OCI-LY1 (cell line): ENCODE measurements around the gene MCRS1.

ENCODE experiments used
- H2AFZ ChIP-seq: fragments of 200-600 bp; sonication (generic), shearing (Covaris generic); 2 replicates; pipeline ENCODE4 v1.6.0; 2014; ENCODE audit warnings: antibody characterized with exemption, mild to moderate bottlenecking, low read length
- H3F3A ChIP-seq: fragments of 200-600 bp; sonication (generic), shearing (Covaris generic); 2 replicates; pipeline ENCODE4 v1.6.0; 2014; ENCODE audit warnings: mild to moderate bottlenecking, antibody characterized with exemption, low read length, moderate library complexity; ENCODE audit not compliant: insufficient read depth
- H3K27ac ChIP-seq: fragments of 200-600 bp; sonication (generic); 2 replicates; pipeline ENCODE4 v1.5.1; 2014; ENCODE audit warnings: low read length, mixed run types, mild to moderate bottlenecking, low read depth; ENCODE audit not compliant: poor library complexity, severe bottlenecking
- H3K27me3 ChIP-seq: fragments of 200-600 bp; sonication (generic); 2 replicates; pipeline ENCODE4 v1.6.0; 2014; ENCODE audit warnings: antibody characterized with exemption, mild to moderate bottlenecking, low read length, moderate library complexity; ENCODE audit not compliant: insufficient read depth
- H3K36me3 ChIP-seq: fragments of 200-600 bp; sonication (generic); 2 replicates; pipeline ENCODE4 v1.6.1; 2014; ENCODE audit warnings: mild to moderate bottlenecking, antibody characterized with exemption, low read length, moderate library complexity, mixed read lengths; ENCODE audit not compliant: insufficient read depth
- H3K4me1 ChIP-seq: fragments of 200-600 bp; sonication (generic); 2 replicates; pipeline ENCODE4 v1.5.1; 2014; ENCODE audit warnings: mild to moderate bottlenecking, low read length, moderate library complexity; ENCODE audit not compliant: insufficient read depth, severe bottlenecking
- H3K4me2 ChIP-seq: fragments of 200-600 bp; sonication (generic), shearing (Covaris generic); 2 replicates; pipeline ENCODE4 v1.6.1; 2014; ENCODE audit warnings: low read length
- H3K4me3 ChIP-seq: fragments of 200-600 bp; sonication (generic); 2 replicates; pipeline ENCODE4 v1.5.1; 2014; ENCODE audit warnings: low read length, low read depth, mild to moderate bottlenecking, mixed read lengths; ENCODE audit not compliant: poor library complexity, severe bottlenecking
- H3K79me2 ChIP-seq: fragments of 200-600 bp; shearing (Covaris generic); 2 replicates; pipeline ENCODE4 v1.6.1; 2016; ENCODE audit warnings: mixed run types, low read length, mixed read lengths; ENCODE audit not compliant: insufficient read depth
- H3K9ac ChIP-seq: fragments of 200-600 bp; sonication (generic), shearing (Covaris generic); 2 replicates; pipeline ENCODE4 v1.6.1; 2014; ENCODE audit warnings: mild to moderate bottlenecking, low read length, mixed read lengths
- H3K9me2 ChIP-seq: fragments of 200-600 bp; sonication (generic), shearing (Covaris generic); 2 replicates; pipeline ENCODE4 v1.6.1; 2014; ENCODE audit warnings: low read depth, mild to moderate bottlenecking, low read length, mixed read lengths
- H3K9me3 ChIP-seq: fragments of 200-600 bp; shearing (Covaris generic); 2 replicates; pipeline ENCODE4 v1.6.1; 2014; ENCODE audit warnings: low read length, mixed read lengths
- H4K20me1 ChIP-seq: fragments of 200-600 bp; sonication (generic), shearing (Covaris generic); 2 replicates; pipeline ENCODE4 v1.6.0; 2016; ENCODE audit warnings: mild to moderate bottlenecking, low read length; ENCODE audit not compliant: insufficient read depth
- EZH2 ChIP-seq: fragments of 200-600 bp; sonication (generic), shearing (Covaris generic); IDR thresholded peaks from 2 replicates; pipeline ENCODE4 v1.8.0; 2017; ENCODE audit warnings: borderline replicate concordance, mixed run types, mild to moderate bottlenecking, antibody characterized with exemption, low read length, moderate library complexity, mixed read lengths
- TF ChIP-seq, protein P1 (sequence below): fragments of 200-600 bp; sonication (generic), shearing (Covaris generic); IDR thresholded peaks from 2 replicates; pipeline ENCODE4 v1.5.1; 2017; ENCODE audit warnings: mild to moderate bottlenecking, antibody characterized with exemption, low read length, moderate library complexity, mixed read lengths

The MCRS1 gene, protein sequence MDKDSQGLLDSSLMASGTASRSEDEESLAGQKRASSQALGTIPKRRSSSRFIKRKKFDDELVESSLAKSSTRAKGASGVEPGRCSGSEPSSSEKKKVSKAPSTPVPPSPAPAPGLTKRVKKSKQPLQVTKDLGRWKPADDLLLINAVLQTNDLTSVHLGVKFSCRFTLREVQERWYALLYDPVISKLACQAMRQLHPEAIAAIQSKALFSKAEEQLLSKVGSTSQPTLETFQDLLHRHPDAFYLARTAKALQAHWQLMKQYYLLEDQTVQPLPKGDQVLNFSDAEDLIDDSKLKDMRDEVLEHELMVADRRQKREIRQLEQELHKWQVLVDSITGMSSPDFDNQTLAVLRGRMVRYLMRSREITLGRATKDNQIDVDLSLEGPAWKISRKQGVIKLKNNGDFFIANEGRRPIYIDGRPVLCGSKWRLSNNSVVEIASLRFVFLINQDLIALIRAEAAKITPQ

DNA sequence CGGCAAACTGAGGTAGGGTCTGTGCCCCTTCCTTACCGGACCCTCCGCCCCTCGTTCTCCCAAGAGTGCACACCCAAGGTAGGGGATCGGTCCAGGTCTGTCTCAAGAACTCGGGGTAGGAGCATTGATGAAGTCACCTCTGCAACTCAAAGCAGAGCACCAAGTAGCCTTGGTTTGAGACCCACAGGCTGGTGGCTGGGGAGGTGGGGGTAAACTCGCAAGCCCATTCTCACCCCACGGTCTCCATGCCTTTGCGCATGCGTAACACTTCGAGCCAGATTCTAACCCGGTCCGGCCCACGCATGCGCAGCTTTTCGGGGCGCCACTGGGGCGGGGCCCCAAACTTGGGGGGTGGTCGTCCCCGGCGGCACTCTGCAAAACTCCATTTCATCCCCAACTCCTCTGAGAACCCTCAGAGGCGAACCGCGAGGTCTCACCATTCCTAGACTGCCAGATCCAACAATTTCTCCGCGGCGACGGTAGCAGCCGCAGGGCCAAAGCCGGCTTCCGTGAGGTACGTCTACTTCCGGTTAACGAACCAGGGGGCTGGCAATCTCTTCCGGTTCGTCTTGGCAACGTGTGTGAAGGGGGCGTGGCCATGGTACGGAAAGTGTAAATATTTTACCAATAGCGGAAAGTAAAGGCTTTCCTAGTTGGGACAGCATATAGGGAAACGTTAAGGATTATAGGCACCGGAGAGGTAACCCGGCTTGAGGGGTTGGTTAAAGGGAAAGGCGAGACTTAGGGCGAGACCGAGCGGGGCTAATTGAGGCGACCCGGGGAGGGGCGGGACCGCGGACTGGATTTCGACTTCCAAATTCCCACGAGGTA, at the start of gene MCRS1:
Gene MCRS1 (minus strand): TSS at position 532 of the 831 bp plus-strand sequence. CDS start 1,411 bp downstream, outside the sequence.
- H3K27ac ChIP-seq: peak within 1 kb of the TSS; percentile 30
- H3K9ac ChIP-seq: peak within 1 kb of the TSS; percentile 99
- H2AFZ ChIP-seq: peak within 1 kb of the TSS; percentile 25
- peaks cover 20% of the 10 kb centered on the region for H3K4me1 ChIP-seq
- no peaks in the 10 kb centered on the region for H3K27me3 ChIP-seq
- no peaks in the 10 kb centered on the region for H3K9me3 ChIP-seq
- H3K4me2 ChIP-seq: peak within 1 kb of the TSS; percentile 97
- peaks cover 34% of the 10 kb centered on the region for H3K36me3 ChIP-seq
- H3K79me2 ChIP-seq: peaks cover 17% of the 10 kb centered on the region
- no peaks in the 10 kb centered on the region for H4K20me1 ChIP-seq
- H3F3A ChIP-seq: no peaks in the 10 kb centered on the region
- TF ChIP-seq, protein P1, sequence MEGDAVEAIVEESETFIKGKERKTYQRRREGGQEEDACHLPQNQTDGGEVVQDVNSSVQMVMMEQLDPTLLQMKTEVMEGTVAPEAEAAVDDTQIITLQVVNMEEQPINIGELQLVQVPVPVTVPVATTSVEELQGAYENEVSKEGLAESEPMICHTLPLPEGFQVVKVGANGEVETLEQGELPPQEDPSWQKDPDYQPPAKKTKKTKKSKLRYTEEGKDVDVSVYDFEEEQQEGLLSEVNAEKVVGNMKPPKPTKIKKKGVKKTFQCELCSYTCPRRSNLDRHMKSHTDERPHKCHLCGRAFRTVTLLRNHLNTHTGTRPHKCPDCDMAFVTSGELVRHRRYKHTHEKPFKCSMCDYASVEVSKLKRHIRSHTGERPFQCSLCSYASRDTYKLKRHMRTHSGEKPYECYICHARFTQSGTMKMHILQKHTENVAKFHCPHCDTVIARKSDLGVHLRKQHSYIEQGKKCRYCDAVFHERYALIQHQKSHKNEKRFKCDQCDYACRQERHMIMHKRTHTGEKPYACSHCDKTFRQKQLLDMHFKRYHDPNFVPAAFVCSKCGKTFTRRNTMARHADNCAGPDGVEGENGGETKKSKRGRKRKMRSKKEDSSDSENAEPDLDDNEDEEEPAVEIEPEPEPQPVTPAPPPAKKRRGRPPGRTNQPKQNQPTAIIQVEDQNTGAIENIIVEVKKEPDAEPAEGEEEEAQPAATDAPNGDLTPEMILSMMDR: no peak
- no peak for TF ChIP-seq EZH2
- H3K4me3 ChIP-seq: peak within 1 kb of the TSS; percentile 98
- no peaks in the 10 kb centered on the region for H3K9me2 ChIP-seq

DNA sequence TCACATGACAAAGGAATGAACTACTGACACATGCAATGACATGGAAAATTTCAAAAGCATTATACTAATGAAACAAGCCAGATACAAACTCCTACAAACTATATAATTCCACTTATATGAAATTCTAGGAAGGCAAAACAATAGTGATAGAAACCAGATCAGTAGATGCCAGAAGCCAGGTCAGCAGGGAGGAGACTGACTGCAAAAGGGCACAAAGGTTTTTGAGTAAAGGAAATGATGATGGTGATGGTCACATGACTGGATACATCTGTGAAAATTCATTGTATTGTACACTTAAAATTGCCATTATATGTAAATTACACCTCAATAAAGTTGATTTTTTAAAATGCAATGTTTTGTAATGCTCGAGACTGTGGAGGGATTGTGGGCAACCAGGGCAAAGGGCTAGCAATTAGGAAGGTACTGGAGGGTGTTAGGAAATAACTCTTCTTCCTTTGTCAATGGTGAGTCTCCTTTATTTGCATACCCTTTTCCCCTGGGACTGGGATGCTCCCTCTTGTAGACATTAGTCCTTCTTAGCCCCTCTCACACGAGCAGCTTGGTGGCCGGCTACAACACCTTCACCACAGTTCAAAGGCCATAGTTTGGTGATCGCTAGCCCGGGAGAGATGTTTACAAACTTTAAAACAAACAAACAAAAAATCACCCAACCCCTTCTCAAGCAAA, 48.7 kb upstream of the MCRS1 start:
- H2AFZ ChIP-seq: no peak overlapping the region
- H3K9me3 ChIP-seq: no peaks in the 10 kb centered on the region
- TF ChIP-seq, protein P1: no peak
- no peak overlapping the region for H3K9ac ChIP-seq
- peaks cover 3% of the 10 kb centered on the region for H3K4me1 ChIP-seq
- H4K20me1 ChIP-seq: no peaks in the 10 kb centered on the region
- no peak overlapping the region for H3K27ac ChIP-seq
- H3K27me3 ChIP-seq: no peaks in the 10 kb centered on the region
- no peaks in the 10 kb centered on the region for H3K79me2 ChIP-seq
- no peaks in the 10 kb centered on the region for H3K9me2 ChIP-seq
- H3K36me3 ChIP-seq: no peaks in the 10 kb centered on the region
- H3K4me3 ChIP-seq: no peak overlapping the region
- no peaks in the 10 kb centered on the region for H3F3A ChIP-seq
- no peak overlapping the region for H3K4me2 ChIP-seq

DNA sequence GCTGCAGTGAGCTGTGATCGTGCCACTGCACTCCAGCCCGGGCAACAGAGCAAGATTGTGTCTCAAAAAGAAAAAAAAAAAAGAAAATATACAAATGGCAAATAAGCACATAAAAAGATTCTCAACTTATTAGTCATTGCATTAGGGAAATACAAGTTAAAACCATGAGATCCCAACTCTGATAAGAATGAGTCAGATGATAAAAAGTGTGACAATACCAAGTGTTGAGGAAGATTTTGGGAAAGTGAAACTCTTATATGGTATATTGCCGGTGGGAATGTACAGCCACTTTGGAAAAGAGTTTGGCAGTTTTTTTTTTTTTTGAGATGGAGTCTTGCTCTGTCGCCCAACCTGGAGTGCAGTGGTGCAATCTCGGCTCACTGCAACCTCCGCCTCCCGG, 47.8 kb upstream of the MCRS1 start:
- TF ChIP-seq, protein P1: no peak
- no peak for TF ChIP-seq EZH2
- Histone ChIP-seq H3K36me3 (no peaks in the 10 kb centered on the region), H4K20me1 (no peaks in the 10 kb centered on the region), H3K27ac (no peak overlapping the region), H3K27me3 (no peaks in the 10 kb centered on the region), H3K9me2 (no peaks in the 10 kb centered on the region), H3F3A (no peaks in the 10 kb centered on the region), H3K4me2 (no peak overlapping the region), H3K9me3 (no peaks in the 10 kb centered on the region), H3K4me1 (no peaks in the 10 kb centered on the region), H3K9ac (no peak overlapping the region), H3K79me2 (no peaks in the 10 kb centered on the region), H3K4me3 (no peak overlapping the region), H2AFZ (no peak overlapping the region)
